Activated CD4-positive, alpha-beta T cell treated with anti-CD3 and anti-CD28 coated beads for 36 hours (primary cell): ENCODE measurements around the gene PLD1. TPM values are rescaled to one million over a fixed set of nuclear protein-coding genes. Genes with fewer than 3 reads are reported as not detected.
A peak's percentile ranks its signal among the peaks of the same experiment; 100 is the strongest.
"Not testable (repeated sequence)": the region's sequence is repeated elsewhere in the genome, so short reads cannot be mapped to it uniquely, and the experiment has no call there.

Experiments used
- ATAC-seq: fragments of 200-7000 bp; cut with Tn5 transposase; one replicate; pipeline ENCODE4 v1.10.0; 2021; ENCODE audit warnings: mild to moderate bottlenecking, moderate library complexity
- CTCF ChIA-PET: fragments of 350-600 bp; sonication (Branson Sonifier 250); formaldehyde crosslinking; loops from one replicate; lab custom pipeline; 2021; ENCODE audit warnings: antibody characterized with exemption; lab: Charles Lee
- POLR2A ChIA-PET: fragments of 350-600 bp; sonication (Branson Sonifier 250); formaldehyde crosslinking; loops from one replicate; lab custom pipeline; 2021; ENCODE audit warnings: antibody characterized with exemption, inconsistent platforms; lab: Charles Lee
- DNase-seq: peaks from one replicate; pipeline ENCODE4 v3.0.0-alpha.2; 2020
- H3K27ac Mint-ChIP-seq: one replicate; pipeline ENCODE4 v1.8.0; 2021; ENCODE audit warnings: mixed read lengths
- H3K27me3 Mint-ChIP-seq: one replicate; pipeline ENCODE4 v1.8.0; 2021; ENCODE audit warnings: mixed read lengths
- H3K36me3 Mint-ChIP-seq: one replicate; pipeline ENCODE4 v1.8.0; 2021; ENCODE audit warnings: low read depth, mixed read lengths
- H3K4me1 Mint-ChIP-seq: one replicate; pipeline ENCODE4 v1.8.0; 2021; ENCODE audit warnings: mixed read lengths
- H3K4me3 Mint-ChIP-seq: one replicate; pipeline ENCODE4 v1.8.0; 2021; ENCODE audit warnings: mild to moderate bottlenecking, moderate library complexity, mixed read lengths
- H3K9me3 Mint-ChIP-seq: one replicate; pipeline ENCODE4 v1.8.0; 2021; ENCODE audit warnings: low read depth, mixed read lengths
- intact Hi-C, 2 experiments: fragments of 100-400 bp; cut with DNase I in 1 of 2; cut with micrococcal nuclease in 1 of 2; formaldehyde crosslinking; loops; one replicate each; pipeline versions ENCODE4 v1.14.2 to v1.15.1; 2022 to 2024; cut with DNase I, micrococcal nuclease
- total RNA-seq, 2 experiments: library from RNA; stranded (reverse); gene quantifications; one replicate each; pipeline ENCODE4 v1.2.3, GENCODE V29; 2021

Gene PLD1
- total RNA-seq, 2 experiments from 2014 or later = 1.1 to 1.2 TPM

GRCh38 chr3:171632766-171633165, 177.5 kb downstream of the PLD1 start:
- no peaks in the 10 kb centered on the region for H3K27me3 Mint-ChIP-seq
- intact Hi-C loops = no loop called here
- POLR2A ChIA-PET = no interaction called here
- no peak overlapping the region for H3K27ac Mint-ChIP-seq
- ATAC-seq (no peak), DNase-seq (no peak)
- no peaks in the 10 kb centered on the region for H3K36me3 Mint-ChIP-seq
- CTCF ChIA-PET = no interaction called here
- H3K9me3 Mint-ChIP-seq = peaks cover 3% of the 10 kb centered on the region
- H3K4me1 Mint-ChIP-seq = no peaks in the 10 kb centered on the region
- H3K4me3 Mint-ChIP-seq = no peak overlapping the region

DNA sequence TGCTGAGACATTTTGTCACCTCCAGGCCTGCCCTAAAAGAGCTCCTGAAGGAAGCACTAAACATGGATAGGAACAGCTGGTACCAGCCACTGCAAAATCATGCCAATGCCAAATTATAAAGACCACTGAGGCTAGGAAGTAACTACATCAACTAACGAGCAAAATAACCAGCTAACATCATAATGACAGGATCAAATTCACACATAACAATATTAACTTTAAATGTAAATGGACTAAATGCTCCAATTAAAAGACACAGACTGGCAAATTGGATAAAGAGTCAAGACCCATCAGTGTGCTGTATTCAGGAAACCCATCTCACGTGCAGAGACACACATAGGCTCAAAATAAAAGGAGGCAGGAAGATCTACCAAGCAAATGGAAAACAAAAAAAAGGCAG, 183.5 kb downstream of the PLD1 start:
- POLR2A ChIA-PET, CTCF ChIA-PET, H3K27ac Mint-ChIP-seq, H3K4me1 Mint-ChIP-seq, H3K9me3 Mint-ChIP-seq, H3K36me3 Mint-ChIP-seq, intact Hi-C loops, DNase-seq, H3K27me3 Mint-ChIP-seq, ATAC-seq, H3K4me3 Mint-ChIP-seq: not testable (repeated sequence)

DNA sequence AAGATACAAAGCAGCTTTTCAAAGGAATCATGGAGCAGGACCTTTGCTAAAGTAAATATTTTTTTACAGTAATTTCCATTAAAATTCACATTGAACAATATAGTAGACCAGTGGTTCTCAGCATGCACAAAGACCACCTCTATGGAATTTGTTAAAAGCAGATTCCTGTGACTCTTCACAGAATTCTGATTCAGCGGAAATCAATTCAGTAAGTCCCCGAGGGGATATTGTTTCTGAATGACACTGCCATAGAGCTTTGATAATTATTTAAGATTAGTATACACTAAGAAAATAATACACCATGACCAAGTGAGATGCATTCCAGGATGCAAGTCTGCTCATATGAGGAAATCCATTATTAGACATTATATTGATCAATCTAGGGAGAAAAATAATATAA, 188.2 kb downstream of the PLD1 start:
- H3K4me1 Mint-ChIP-seq = no peaks in the 10 kb centered on the region
- H3K4me3 Mint-ChIP-seq = no peak overlapping the region
- no peaks in the 10 kb centered on the region for H3K36me3 Mint-ChIP-seq
- CTCF ChIA-PET = interaction anchor here (0.7 to 0.9 kb wide), 2 partner anchors 38 to 107 kb away, joined by 3 read pairs; no protein-coding TSS in a partner anchor
- POLR2A ChIA-PET = no interaction called here
- no peak for DNase-seq
- H3K9me3 Mint-ChIP-seq = no peaks in the 10 kb centered on the region
- ATAC-seq = no peak
- intact Hi-C loops = no loop called here
- H3K27me3 Mint-ChIP-seq = peaks cover 3% of the 10 kb centered on the region
- H3K27ac Mint-ChIP-seq = no peak overlapping the region

- Mint-ChIP-seq H3K27me3 (peaks cover 7% of the 10 kb centered on the region), H3K9me3 (no peaks in the 10 kb centered on the region), H3K4me3 (no peak overlapping the region), H3K36me3 (no peaks in the 10 kb centered on the region), H3K4me1 (no peaks in the 10 kb centered on the region), H3K27ac (no peak overlapping the region)
- ChIA-PET CTCF (no interaction called here), POLR2A (no interaction called here)
- DNase-seq (no peak), ATAC-seq (no peak)
- intact Hi-C loops = no loop called here
Measured at GRCh38 chr3:171620825-171621434, 189.4 kb downstream of the PLD1 start.

- Mint-ChIP-seq H3K9me3 (no peaks in the 10 kb centered on the region), H3K4me3 (no peak overlapping the region), H3K27me3 (peaks cover 4% of the 10 kb centered on the region), H3K27ac (no peak overlapping the region), H3K36me3 (no peaks in the 10 kb centered on the region), H3K4me1 (no peaks in the 10 kb centered on the region)
- ChIA-PET CTCF (interaction anchor here (0.6 to 1.4 kb wide), 3 partner anchors 51 to 296 kb away, joined by 3 to 4 read pairs (median 3); no protein-coding TSS in a partner anchor), POLR2A (no interaction called here)
- DNase-seq (no peak), ATAC-seq (no peak)
- intact Hi-C loops = no loop called here
Measured at GRCh38 chr3:171616798-171617197, 193.5 kb downstream of the PLD1 start.

DNA sequence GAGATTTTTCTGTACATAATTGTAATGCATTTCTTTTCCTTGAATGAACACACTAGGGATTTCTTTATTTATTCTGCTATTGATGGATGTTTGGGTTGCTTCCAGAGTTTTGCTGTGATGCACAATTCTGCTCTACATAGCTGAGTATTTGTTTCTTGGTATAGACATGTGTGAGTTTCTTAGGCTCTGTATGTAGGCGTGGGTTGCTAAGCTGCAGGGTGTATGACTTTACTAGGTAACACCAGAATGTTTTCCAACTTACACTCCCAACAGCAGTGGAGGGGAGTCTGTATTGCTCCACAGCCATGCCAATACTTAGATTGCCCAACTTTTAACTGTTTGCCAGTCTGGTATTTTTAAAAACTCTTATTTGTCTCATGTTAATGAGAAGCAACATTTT, 194.6 kb downstream of the PLD1 start:
- CTCF ChIA-PET = no interaction called here
- DNase-seq (no peak), ATAC-seq (no peak)
- H3K4me1 Mint-ChIP-seq = no peaks in the 10 kb centered on the region
- no peak overlapping the region for H3K4me3 Mint-ChIP-seq
- H3K27me3 Mint-ChIP-seq = peaks cover 4% of the 10 kb centered on the region
- POLR2A ChIA-PET = no interaction called here
- H3K9me3 Mint-ChIP-seq = no peaks in the 10 kb centered on the region
- no peak overlapping the region for H3K27ac Mint-ChIP-seq
- no peaks in the 10 kb centered on the region for H3K36me3 Mint-ChIP-seq
- intact Hi-C loops = no loop called here

DNA sequence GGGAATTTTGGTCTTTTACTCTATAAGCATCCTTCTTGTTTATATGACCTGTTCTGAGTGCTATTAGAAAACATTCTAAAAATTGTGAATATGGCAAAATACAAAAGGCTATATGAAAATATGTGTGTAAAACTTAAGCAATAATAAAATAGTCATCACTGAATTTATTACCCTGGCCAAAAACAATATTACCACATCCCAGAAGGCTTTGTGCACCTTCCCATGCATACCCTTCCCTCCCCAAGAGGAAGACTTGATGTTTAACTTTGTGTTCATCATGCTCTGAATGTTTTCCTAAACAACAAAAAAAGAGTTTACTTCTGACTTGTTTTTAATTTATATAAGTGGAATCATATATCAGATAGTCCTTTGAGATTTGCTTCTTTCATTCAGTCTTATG, 195.0 kb downstream of the PLD1 start:
- POLR2A ChIA-PET = no interaction called here
- Mint-ChIP-seq H3K9me3 (no peaks in the 10 kb centered on the region), H3K27me3 (peaks cover 4% of the 10 kb centered on the region), H3K4me3 (no peak overlapping the region), H3K4me1 (no peaks in the 10 kb centered on the region), H3K27ac (no peak overlapping the region), H3K36me3 (no peaks in the 10 kb centered on the region)
- DNase-seq (no peak), ATAC-seq (no peak)
- CTCF ChIA-PET = no interaction called here
- intact Hi-C loops = no loop called here

DNA sequence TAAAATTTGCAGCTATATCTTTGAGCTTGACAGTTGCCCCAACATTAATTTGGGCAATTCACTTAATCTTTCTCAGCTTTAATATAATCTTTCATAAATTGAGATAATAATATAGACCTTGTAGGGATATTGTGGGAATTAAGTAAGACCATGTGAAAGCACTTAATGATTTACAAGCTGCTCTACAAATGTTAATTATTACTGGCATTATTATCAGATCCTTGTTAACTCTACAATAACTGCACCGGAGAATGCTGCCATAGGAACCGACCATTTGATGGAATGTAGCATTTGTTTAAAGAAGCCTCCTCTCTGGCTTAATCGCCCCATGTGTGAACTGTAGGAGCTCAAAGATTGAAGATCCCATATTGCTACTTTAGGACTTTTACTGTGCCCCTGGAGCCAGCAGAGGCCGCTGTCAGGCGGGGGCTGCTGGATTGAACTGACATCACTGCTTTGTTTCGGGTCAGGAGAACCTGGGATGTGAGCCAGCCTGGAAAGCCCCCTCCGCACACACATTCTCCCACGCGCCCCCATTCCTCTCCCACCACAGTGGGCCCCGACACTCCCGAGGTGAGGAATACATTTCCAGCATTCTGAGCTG, 195.9 kb downstream of the PLD1 start:
- no peak overlapping the region for H3K27ac Mint-ChIP-seq
- H3K27me3 Mint-ChIP-seq = peaks cover 4% of the 10 kb centered on the region
- CTCF ChIA-PET = interaction anchor here (0.7 to 1.6 kb wide), 6 partner anchors 17 to 837 kb away, joined by 3 to 16 read pairs (median 4); no protein-coding TSS in a partner anchor
- ATAC-seq (no peak), DNase-seq (peak; percentile 34)
- no peaks in the 10 kb centered on the region for H3K36me3 Mint-ChIP-seq
- H3K9me3 Mint-ChIP-seq = no peaks in the 10 kb centered on the region
- no peak overlapping the region for H3K4me3 Mint-ChIP-seq
- POLR2A ChIA-PET = interaction anchor here (1.0 kb wide), 1 partner anchor 9 kb away, joined by 3 read pairs; no protein-coding TSS in a partner anchor
- H3K4me1 Mint-ChIP-seq = no peaks in the 10 kb centered on the region
- intact Hi-C loops = loop anchor here in 1 of 2 experiments (1.0 kb wide), 1 partner anchor 158 kb away; no protein-coding TSS in a partner anchor

DNA sequence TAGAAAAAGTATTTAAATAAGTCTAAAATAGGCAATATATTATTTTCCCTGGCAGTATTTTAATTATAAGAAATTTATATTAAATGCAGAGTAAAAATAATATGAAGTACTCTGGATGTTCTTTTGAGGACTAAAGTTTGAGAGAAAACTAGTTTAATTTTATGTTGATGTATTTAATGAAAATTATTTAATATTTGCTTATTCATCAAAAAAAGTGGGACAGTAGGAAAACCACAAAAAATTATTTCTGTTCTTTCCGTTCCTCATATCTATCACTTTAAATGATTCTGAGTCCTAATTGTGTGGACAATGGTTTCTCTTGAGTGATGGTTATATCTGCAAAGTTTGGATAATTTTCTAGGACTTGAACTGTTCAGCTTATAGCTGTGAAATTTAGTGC, 202.8 kb downstream of the PLD1 start:
- POLR2A ChIA-PET = no interaction called here
- H3K27me3 Mint-ChIP-seq = no peaks in the 10 kb centered on the region
- H3K4me1 Mint-ChIP-seq = no peaks in the 10 kb centered on the region
- H3K27ac Mint-ChIP-seq = no peak overlapping the region
- CTCF ChIA-PET = no interaction called here
- intact Hi-C loops = no loop called here
- DNase-seq (no peak), ATAC-seq (no peak)
- H3K4me3 Mint-ChIP-seq = no peak overlapping the region
- H3K36me3 Mint-ChIP-seq = no peaks in the 10 kb centered on the region
- H3K9me3 Mint-ChIP-seq = no peaks in the 10 kb centered on the region

DNA sequence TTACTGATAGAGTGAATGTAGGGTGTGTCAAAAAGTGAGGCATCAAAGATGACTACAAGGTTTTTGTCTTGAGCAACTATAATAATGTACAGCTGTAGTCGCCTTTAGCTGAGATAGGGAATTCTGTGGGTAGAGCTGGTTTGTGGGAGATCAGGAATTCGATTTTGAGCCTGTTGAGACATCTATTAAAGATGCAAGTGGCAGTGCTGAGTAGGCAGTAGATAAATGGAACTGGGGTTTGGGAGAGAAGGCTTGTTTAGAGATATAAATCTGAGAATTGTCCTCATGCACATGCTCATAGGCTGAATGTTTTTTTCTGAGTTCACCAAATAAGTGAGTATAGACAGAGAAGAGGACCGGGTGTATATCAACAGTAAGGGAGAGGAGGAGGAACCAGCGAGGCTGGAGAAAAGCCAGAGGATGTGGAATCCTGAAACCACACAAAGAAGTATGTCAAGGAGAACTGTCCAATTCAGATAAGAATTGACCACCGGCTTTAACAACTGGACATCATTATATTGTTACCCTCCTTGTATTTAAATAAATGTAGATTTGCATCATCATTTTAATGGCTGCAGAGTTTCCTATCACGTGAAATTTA, 204.0 kb downstream of the PLD1 start:
- H3K27ac Mint-ChIP-seq = no peak overlapping the region
- ChIA-PET POLR2A (no interaction called here), CTCF (no interaction called here)
- DNase-seq (no peak), ATAC-seq (no peak)
- H3K27me3 Mint-ChIP-seq = no peaks in the 10 kb centered on the region
- H3K9me3 Mint-ChIP-seq = no peaks in the 10 kb centered on the region
- no peak overlapping the region for H3K4me3 Mint-ChIP-seq
- intact Hi-C loops = no loop called here
- H3K4me1 Mint-ChIP-seq = no peaks in the 10 kb centered on the region
- no peaks in the 10 kb centered on the region for H3K36me3 Mint-ChIP-seq

GRCh38 chr3:171604370-171604769, 205.9 kb downstream of the PLD1 start:
- ChIA-PET POLR2A (interaction anchor here (1.1 kb wide), 1 partner anchor 10 kb away, joined by 3 read pairs; no protein-coding TSS in a partner anchor), CTCF (interaction anchor here (1.0 to 2.0 kb wide), 2 partner anchors 9 to 168 kb away, joined by 3 to 5 read pairs; no protein-coding TSS in a partner anchor)
- ATAC-seq (no peak), DNase-seq (no peak)
- intact Hi-C loops = no loop called here
- Mint-ChIP-seq H3K4me1 (no peaks in the 10 kb centered on the region), H3K27me3 (no peaks in the 10 kb centered on the region), H3K27ac (no peak overlapping the region), H3K9me3 (no peaks in the 10 kb centered on the region), H3K4me3 (no peak overlapping the region), H3K36me3 (no peaks in the 10 kb centered on the region)

- no peaks in the 10 kb centered on the region for H3K27me3 Mint-ChIP-seq
Measured at GRCh38 chr3:171602072-171602471, 208.2 kb downstream of the PLD1 start.

More at GRCh38 chr3:171602072-171602471, 208.2 kb downstream of the PLD1 start:
- CTCF ChIA-PET = no interaction called here
- POLR2A ChIA-PET = no interaction called here
- intact Hi-C loops = no loop called here
- no peak overlapping the region for H3K4me3 Mint-ChIP-seq
- no peak for ATAC-seq
- H3K9me3 Mint-ChIP-seq = no peaks in the 10 kb centered on the region
- no peak for DNase-seq
- no peak overlapping the region for H3K27ac Mint-ChIP-seq
- no peaks in the 10 kb centered on the region for H3K36me3 Mint-ChIP-seq
- no peaks in the 10 kb centered on the region for H3K4me1 Mint-ChIP-seq
